Kidney glomerular epithelial cell (primary cell): ENCODE results near the gene PEAK1.
"Not testable (repeated sequence)": the region's sequence is repeated elsewhere in the genome, so short reads cannot be mapped to it uniquely, and the experiment has no call there.

Source experiments
- DNase-seq: peaks from one replicate; lab custom pipeline; 2025; lab: John Stamatoyannopoulos, UW

Gene PEAK1

GRCh38 chr15:77420610-77421369, 886 bp upstream of the PEAK1 start, which contains the start of gene HMG20A:
TSS of gene HMG20A (plus strand) at chr15:77420888. CDS start at chr15:77458408, 37,520 bp downstream.
- peak; percentile 89 for DNase-seq

GRCh38 chr15:77418966-77419835, 703 bp downstream of the PEAK1 start:
- DNase-seq: peak; percentile 22

- DNase-seq: no peak
These were observed 1.4 kb downstream of the PEAK1 start for GRCh38 chr15:77418391-77418965.

GRCh38 chr15:77417602-77418001, 2.3 kb downstream of the PEAK1 start:
- no peak for DNase-seq

GRCh38 chr15:77416954-77417353, 3.0 kb downstream of the PEAK1 start:
- DNase-seq: no peak

- DNase-seq: no peak
These were observed 3.8 kb downstream of the PEAK1 start for GRCh38 chr15:77416148-77416455.

GRCh38 chr15:77415450-77416147, 4.3 kb downstream of the PEAK1 start:
- DNase-seq: no peak

GRCh38 chr15:77414789-77415442, 5.0 kb downstream of the PEAK1 start:
- no peak for DNase-seq

GRCh38 chr15:77413699-77414349, 6.1 kb downstream of the PEAK1 start:
- DNase-seq: no peak

GRCh38 chr15:77412972-77413698, 6.8 kb downstream of the PEAK1 start:
- no peak for DNase-seq

- no peak for DNase-seq
These were observed 8.3 kb downstream of the PEAK1 start for GRCh38 chr15:77411619-77411976.

- no peak for DNase-seq
These were observed 8.9 kb downstream of the PEAK1 start for GRCh38 chr15:77410701-77411618.

GRCh38 chr15:77410157-77410500, 9.8 kb downstream of the PEAK1 start:
- not testable (repeated sequence) for DNase-seq

- DNase-seq: no peak
These were observed 10.4 kb downstream of the PEAK1 start for GRCh38 chr15:77409259-77410156.

- DNase-seq: no peak
These were observed 13.1 kb downstream of the PEAK1 start for GRCh38 chr15:77406846-77407245.

- not testable (repeated sequence) for DNase-seq
These were observed 13.6 kb downstream of the PEAK1 start for GRCh38 chr15:77406173-77406759.

GRCh38 chr15:77402740-77403379, 17.0 kb downstream of the PEAK1 start:
- peak; percentile 25 for DNase-seq

GRCh38 chr15:77400258-77400657, 19.6 kb downstream of the PEAK1 start:
- DNase-seq: no peak
